HEK293T (cell line): ENCODE results near the gene GPR148.

Source experiments
- CTCF ChIA-PET: fragments of 350-600 bp; formaldehyde crosslinking; extraction: SDS; loops from one replicate; lab custom pipeline; 2021; ENCODE audit warnings: antibody characterized with exemption, inconsistent platforms; lab: Yijun Ruan, JAX
- POLR2A ChIA-PET: fragments of 350-600 bp; formaldehyde crosslinking; extraction: SDS; loops from one replicate; lab custom pipeline; 2020; ENCODE audit warnings: antibody characterized with exemption, inconsistent platforms; lab: Yijun Ruan, JAX
- DNase-seq: peaks from one replicate; pipeline ENCODE4 v3.0.0; 2012; ENCODE audit warnings: mixed read lengths; ENCODE audit errors: extremely low spot score
- ARNT ChIP-seq: fragments of 450-650 bp; IDR thresholded peaks from 2 replicates; pipeline ENCODE4 v1.6.1; 2017; ENCODE audit warnings: mild to moderate bottlenecking
- BHLHE40 ChIP-seq: fragments of 450-650 bp; IDR thresholded peaks from 2 replicates; pipeline ENCODE4 v1.6.1; 2016; ENCODE audit warnings: mild to moderate bottlenecking, moderate library complexity, borderline replicate concordance
- CTBP1 ChIP-seq: fragments of 450-650 bp; IDR thresholded peaks from 2 replicates; pipeline ENCODE4 v1.6.1; 2016; ENCODE audit warnings: borderline replicate concordance
- ELF4 ChIP-seq: fragments of 450-650 bp; IDR thresholded peaks from 2 replicates; pipeline ENCODE4 v1.6.1; 2017; ENCODE audit warnings: antibody characterized with exemption
- FOXA1 ChIP-seq: fragments of 450-650 bp; IDR thresholded peaks from 2 replicates; pipeline ENCODE4 v1.6.1; 2016; ENCODE audit warnings: mild to moderate bottlenecking
- FOXK2 ChIP-seq: fragments of 450-650 bp; IDR thresholded peaks from 2 replicates; pipeline ENCODE4 v1.6.1; 2016; ENCODE audit warnings: mild to moderate bottlenecking
- FOXM1 ChIP-seq: fragments of 450-650 bp; IDR thresholded peaks from 2 replicates; pipeline ENCODE4 v1.6.1; 2017; ENCODE audit warnings: mild to moderate bottlenecking, borderline replicate concordance
- HDGF ChIP-seq: fragments of 450-650 bp; IDR thresholded peaks from 2 replicates; pipeline ENCODE4 v1.6.1; 2017; ENCODE audit warnings: antibody characterized with exemption, borderline replicate concordance
- L3MBTL2 ChIP-seq: fragments of 450-650 bp; conservative IDR thresholded peaks from 2 replicates; pipeline ENCODE4 v1.6.1; 2016; ENCODE audit warnings: mild to moderate bottlenecking
- LEF1 ChIP-seq: fragments of 450-650 bp; IDR thresholded peaks from 2 replicates; pipeline ENCODE4 v1.6.1; 2017; ENCODE audit warnings: mild to moderate bottlenecking, borderline replicate concordance
- NFRKB ChIP-seq: fragments of 450-650 bp; IDR thresholded peaks from 2 replicates; pipeline ENCODE4 v1.6.1; 2016; ENCODE audit warnings: mild to moderate bottlenecking, moderate library complexity
- PKNOX1 ChIP-seq: fragments of 450-650 bp; IDR thresholded peaks from 2 replicates; pipeline ENCODE4 v1.6.1; 2016
- SP1 ChIP-seq: fragments of 450-650 bp; IDR thresholded peaks from 2 replicates; pipeline ENCODE4 v1.6.1; 2017
- SUZ12 ChIP-seq: fragments of 450-650 bp; IDR thresholded peaks from 2 replicates; pipeline ENCODE4 v1.6.1; 2016; ENCODE audit warnings: mild to moderate bottlenecking
- TARDBP ChIP-seq: fragments of 450-650 bp; IDR thresholded peaks from 2 replicates; pipeline ENCODE4 v1.6.1; 2016
- ZNF384 ChIP-seq: fragments of 450-650 bp; IDR thresholded peaks from 2 replicates; pipeline ENCODE4 v1.6.1; 2016

The GPR148 gene

GRCh38 chr2:130767408-130767775 lies 38.5 kb downstream of the GPR148 start:
- ChIA-PET POLR2A (no interaction called here), CTCF (no interaction called here)
- DNase-seq = no peak
- TF ChIP-seq BHLHE40 (no peak), SP1 (no peak), CTBP1 (no peak), ARNT (no peak), L3MBTL2 (no peak), FOXM1 (no peak), HDGF (no peak), NFRKB (no peak), FOXA1 (no peak), SUZ12 (no peak), ZNF384 (no peak)

- TF ChIP-seq SP1 = no peak
- no peak for TF ChIP-seq TARDBP
- ChIA-PET POLR2A (no interaction called here), CTCF (no interaction called here)
- DNase-seq = no peak
These were observed 39.5 kb downstream of the GPR148 start for GRCh38 chr2:130768191-130768855.

GRCh38 chr2:130769343-130769907 lies 40.6 kb downstream of the GPR148 start:
- TF ChIP-seq CTBP1 (no peak), L3MBTL2 (no peak), ZNF384 (no peak), FOXK2 (no peak)
- no peak for DNase-seq
- ChIA-PET POLR2A (no interaction called here), CTCF (no interaction called here)

GRCh38 chr2:130776550-130776949 lies 47.7 kb downstream of the GPR148 start:
- POLR2A ChIA-PET = no interaction called here

GRCh38 chr2:130778781-130779180 lies 49.9 kb downstream of the GPR148 start:
- POLR2A ChIA-PET = no interaction called here
- DNase-seq = no peak
- TF ChIP-seq PKNOX1 (no peak), ZNF384 (no peak), BHLHE40 (no peak), NFRKB (no peak), LEF1 (no peak), FOXM1 (no peak), HDGF (no peak)
- CTCF ChIA-PET = no interaction called here

More at GRCh38 chr2:130776550-130776949, 47.7 kb downstream of the GPR148 start:
- no peak for DNase-seq
- CTCF ChIA-PET = no interaction called here
- no peak for TF ChIP-seq ELF4
- TF ChIP-seq SUZ12 = no peak
